CD4-positive, alpha-beta T cell treated with Interleukin-10 for 1 hour (primary cell): Measurements from ENCODE around the gene TRIB2.
"Not testable (repeated sequence)": the region's sequence is repeated elsewhere in the genome, so short reads cannot be mapped to it uniquely, and the experiment has no call there.

ENCODE experiments used
- DNase-seq: peaks from one replicate; pipeline ENCODE4 v3.0.0-alpha.2; 2020

TRIB2 gene

DNA sequence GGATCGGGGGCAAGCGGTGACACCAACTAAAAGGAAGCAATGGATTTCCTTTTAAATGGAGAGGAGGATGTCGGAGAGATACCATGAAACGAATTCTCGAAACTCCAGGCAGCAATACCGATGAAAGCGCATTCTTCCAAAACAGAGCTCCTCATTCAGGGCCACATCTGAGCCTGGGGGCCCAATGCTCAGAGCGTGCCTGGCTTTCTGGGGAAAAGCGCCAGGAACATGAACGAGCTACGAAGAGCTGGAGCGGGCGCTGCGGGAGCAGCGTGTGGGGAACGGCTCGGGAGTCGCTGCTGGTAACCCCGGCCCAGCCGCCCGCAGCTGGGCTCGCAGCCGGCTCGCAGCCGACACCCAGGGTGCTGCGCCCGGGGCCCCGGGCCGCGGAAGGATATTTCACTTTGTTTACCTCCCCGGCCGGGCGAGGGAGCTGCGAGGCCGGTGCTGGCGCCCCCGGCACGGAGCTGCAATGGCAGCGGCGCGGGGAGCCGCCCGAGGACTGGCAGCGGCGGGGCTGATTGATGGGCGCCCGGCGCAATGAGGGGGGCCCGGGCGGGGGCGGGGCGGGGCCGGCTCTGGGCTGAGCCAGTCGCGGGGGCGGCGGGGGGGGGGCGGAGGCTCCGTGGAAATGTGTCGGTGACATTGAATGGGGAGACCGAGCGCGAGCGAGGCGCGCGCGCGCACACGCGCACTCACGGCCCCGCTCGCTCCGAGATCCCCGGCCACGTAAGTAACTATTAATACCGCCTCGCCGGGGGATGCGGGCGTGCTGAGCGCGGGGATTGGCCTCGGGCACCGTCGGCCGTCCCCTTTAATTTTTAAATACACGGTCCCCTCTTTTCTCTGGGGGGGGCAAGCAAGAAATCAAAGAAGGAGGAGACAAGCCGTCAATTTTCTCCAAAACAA is at the start of gene TRIB2:
Gene TRIB2, plus strand, starts transcription at position 655 of the 909 bp plus-strand sequence. CDS start 1,372 bp downstream, outside the sequence.
- DNase-seq: peak; percentile 94

- DNase-seq: no peak
Observed at GRCh38 chr2:12669036-12669435, 47.7 kb upstream of the TRIB2 start.

DNA sequence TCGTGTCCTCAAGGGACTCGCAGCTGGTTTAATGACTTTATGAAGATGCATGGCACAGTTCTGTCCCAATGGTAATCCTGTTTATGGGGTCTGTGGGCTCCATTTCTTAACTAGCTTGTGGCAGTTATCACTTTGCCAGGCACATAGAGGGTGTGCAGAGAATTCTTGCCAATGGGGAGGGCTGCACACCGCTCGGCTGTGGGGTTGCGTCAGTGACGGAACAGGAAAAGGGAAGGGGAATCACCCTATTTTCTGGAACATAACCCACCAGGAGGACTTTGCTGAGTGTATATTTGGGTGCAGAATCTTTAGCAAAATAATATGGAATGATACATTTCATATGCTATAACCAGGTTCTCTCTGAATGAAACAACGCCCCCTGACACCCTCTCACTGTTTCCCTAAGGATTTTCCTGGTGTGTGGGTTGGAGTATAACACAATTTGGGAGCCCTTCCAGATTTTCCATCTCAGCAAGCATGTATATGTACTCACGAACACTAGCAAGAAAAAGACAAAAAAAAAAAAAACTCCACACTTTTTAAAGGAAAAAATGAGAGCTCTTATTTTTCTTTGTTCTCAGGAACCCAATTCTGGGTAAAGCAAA is 43.9 kb upstream of the TRIB2 start:
- DNase-seq: no peak

DNA sequence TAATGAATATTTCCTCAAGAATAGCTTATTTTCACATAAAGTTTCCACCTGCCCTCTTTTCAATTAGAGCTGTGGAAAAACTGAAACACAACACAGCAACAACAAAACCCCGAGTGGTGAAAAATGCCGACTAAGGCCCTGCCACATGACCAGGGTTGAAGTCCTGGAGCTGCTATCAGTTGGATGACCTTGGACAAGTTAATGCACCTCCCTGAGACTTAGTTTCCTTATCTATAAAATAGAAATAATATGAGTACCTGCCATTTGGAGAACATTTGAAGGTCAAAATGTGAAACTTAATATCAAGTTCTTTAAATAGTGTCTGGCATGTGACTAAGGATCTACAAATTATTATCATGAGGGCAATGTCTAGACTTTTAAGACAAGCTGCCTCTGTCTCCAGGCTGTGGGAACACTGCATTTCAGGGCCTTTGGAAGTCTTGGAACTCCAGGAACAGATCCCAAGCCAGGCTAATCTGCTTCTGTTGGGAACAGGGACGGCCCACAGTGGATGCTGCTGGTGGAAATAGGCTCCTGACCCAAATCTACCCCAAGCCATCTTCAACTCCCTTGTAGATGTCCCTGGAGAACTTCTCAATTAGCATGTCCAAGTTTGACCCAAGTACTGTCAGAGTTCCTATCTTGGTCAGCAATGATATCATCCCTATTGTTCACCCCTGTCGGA is 42.0 kb upstream of the TRIB2 start:
- DNase-seq: no peak

- DNase-seq: no peak
Observed at GRCh38 chr2:12675352-12675795, 41.4 kb upstream of the TRIB2 start.

- no peak for DNase-seq
Observed at GRCh38 chr2:12675801-12676200, 40.9 kb upstream of the TRIB2 start.

DNA sequence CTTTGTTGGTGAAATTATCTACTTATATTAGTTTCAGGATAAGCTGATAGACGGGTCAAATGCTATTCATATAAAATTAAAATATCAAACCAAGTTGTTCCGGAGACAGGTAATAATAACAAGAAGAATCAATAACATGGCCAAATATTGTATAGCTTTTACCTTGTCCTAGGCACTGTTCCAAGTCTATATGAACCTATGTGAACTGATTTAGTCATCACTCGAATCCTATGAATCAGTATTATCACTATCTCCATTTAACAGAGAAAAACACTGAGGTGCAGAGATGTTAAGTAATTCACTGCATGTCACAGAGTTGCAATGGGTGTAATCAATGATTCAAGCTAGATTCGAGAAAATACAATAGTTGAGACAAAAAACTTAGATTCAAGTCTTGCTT is 40.0 kb upstream of the TRIB2 start:
- DNase-seq: no peak

- DNase-seq: no peak
Observed at GRCh38 chr2:12678186-12678585, 38.5 kb upstream of the TRIB2 start.

GRCh38 chr2:12679550-12680072 is 37.1 kb upstream of the TRIB2 start:
- no peak for DNase-seq

GRCh38 chr2:12680115-12680514 is 36.6 kb upstream of the TRIB2 start:
- not testable (repeated sequence) for DNase-seq

- DNase-seq: no peak
Observed at GRCh38 chr2:12682017-12682416, 34.7 kb upstream of the TRIB2 start.

DNA sequence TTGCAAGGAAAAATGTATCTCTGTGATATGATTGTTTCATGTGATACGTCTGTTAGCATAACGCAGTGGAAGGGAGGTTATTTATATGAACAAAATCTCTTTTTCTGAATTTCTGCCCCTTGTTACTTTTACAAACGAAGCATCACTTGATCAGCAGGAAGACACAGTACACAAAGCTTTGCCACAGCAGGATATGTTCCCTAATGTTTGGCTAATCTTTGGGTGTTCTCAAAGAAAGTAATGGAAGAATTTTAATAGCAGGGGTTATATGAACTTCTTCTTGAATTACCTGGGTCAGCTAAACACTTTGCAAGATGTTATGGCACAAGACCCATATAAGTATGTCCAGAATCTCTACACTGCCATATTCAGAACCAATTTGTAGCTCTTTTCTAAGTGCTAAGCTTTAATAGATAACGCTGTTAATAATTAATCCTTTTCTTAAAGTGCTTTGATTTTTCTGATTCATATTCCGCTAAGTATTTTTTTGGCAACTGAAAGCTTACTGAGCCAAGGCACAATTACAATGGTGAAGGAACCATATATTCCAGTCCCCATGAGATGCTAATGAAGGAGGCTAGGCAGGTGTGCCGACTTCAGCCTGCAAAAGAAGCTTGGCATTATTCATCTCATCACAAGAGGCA is 33.2 kb upstream of the TRIB2 start:
- no peak for DNase-seq

GRCh38 chr2:12684471-12684936 is 32.2 kb upstream of the TRIB2 start:
- DNase-seq: no peak

- no peak for DNase-seq
Observed at GRCh38 chr2:12685145-12685544, 31.6 kb upstream of the TRIB2 start.

- DNase-seq: no peak
Observed at GRCh38 chr2:12685956-12686355, 30.8 kb upstream of the TRIB2 start.

DNA sequence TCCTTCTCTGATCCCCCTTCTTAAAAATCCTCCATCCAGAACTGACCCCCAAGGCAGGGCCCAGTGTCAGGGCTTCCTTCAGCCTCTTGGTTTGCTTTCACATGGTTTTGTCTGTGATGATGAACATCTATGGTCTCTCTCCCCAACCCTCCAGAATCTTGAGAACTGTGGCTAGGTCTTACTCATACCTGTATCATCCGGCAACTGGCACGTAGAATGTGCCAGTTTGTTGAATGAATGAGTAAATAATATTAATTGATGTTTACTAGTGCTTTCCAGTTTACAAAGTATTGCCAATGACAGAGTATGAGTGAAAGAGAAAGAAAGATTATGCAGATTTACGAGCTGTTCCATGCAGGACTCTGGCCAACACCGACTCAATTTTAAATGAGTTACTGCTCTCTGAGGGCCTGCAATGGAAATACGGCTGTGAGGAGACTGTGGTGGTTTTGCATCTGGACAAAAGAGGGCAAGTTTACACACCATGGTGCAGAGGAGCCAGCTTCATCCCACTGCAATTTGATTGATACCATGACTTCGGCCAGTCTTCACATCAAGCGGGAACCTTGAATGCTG is 29.9 kb upstream of the TRIB2 start:
- no peak for DNase-seq

DNA sequence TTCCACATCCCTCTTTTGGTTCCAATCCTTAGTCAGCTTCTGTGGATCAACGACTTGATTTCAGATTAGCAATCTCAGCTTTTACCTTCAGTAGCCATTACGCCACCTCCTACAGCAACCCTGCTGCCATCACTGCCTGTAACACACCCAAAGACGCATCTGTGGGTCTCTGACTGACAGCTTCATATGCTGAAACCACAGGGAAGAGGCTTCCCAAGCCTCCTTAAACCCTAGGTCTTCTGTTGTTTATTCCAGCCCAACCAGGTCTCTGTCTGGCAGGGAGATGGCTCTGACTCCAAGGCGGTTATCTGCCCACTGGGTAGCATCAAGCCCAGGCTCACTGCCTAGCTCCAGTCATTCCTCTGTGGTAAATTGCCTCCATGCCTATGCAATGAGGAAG is 28.6 kb upstream of the TRIB2 start:
- DNase-seq: no peak

- no peak for DNase-seq
Observed at GRCh38 chr2:12688893-12689292, 27.8 kb upstream of the TRIB2 start.

DNA sequence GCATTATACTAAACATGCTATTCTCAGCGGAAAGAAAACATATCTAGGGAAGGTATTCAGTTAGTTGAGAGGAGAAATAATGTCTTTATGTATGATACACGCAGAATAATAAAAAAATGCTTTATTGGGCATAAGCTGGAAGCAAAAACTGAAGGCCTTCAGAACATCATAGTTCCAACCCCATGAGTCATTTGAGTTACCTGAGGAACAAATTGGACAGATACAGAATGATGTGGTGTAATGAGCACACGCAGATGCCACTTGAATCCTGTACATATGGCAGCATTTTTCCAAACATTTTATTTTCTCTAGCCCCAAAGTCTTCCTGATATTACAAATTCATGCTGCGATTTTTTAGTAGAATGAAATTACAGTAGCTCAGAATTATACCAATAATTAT is 23.2 kb upstream of the TRIB2 start:
- no peak for DNase-seq

GRCh38 chr2:12694990-12695774 is 21.6 kb upstream of the TRIB2 start:
- DNase-seq: no peak

DNA sequence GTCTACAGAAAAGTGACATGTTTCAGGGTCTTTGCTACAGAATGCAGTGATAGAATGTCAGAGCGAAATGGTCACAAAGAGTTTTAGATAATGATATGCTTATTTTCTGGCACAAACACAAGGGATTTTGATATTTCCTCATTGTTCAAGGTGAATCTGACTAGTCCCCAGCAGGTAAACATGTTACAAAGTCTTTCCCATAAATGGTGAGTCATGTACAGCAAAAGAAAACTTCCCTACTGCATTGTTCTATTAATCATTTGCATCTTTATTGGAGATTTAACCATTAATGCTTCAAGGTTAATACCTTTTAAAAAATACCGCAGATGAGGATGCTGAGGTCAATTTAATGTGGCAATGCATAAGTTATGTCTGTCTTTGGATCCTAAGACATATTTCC is 19.1 kb upstream of the TRIB2 start:
- no peak for DNase-seq

GRCh38 chr2:12700989-12701388 is 15.7 kb upstream of the TRIB2 start:
- DNase-seq: no peak
